Measurements from ENCODE around the gene TEX2. TPM values are rescaled to one million over a fixed set of nuclear protein-coding genes. Genes with fewer than 3 reads are reported as not detected.
A peak's percentile ranks its signal among the peaks of the same experiment; 100 is the strongest.

The TEX2 gene
- total and polyA plus RNA-seq, 2 donors (not counting 3 experiments of a cell fraction or from before 2014, with no cell fraction given) = 13.3 to 25.8 TPM

GRCh38 chr17:64152428-64153125 lies 110.5 kb downstream of the TEX2 start:
- Histone ChIP-seq H4K20me1 (replicated peaks; ENCODE audit: control insufficient read depth, extremely low read depth, insufficient read depth, low read length) (no peaks in the 10 kb centered on the region), H3K9ac (replicated peaks; ENCODE audit: extremely low read depth, insufficient read depth, low read length) (no peak overlapping the region), H3K27ac (ENCODE audit: insufficient read depth, low read depth, low read length) (peak overlapping the region; percentile 32), H3K9me3 (replicated peaks; ENCODE audit: control insufficient read depth, insufficient read depth, low read length) (no peaks in the 10 kb centered on the region), H2AFZ (ENCODE audit: low read depth, low read length) (no peak overlapping the region), H3K4me3 (replicated peaks in 1 of 3; ENCODE audit: insufficient read depth in 1 of 3, low read depth in 1 of 3, low read length in 3 of 3) (no peak overlapping the region), H3K4me2 (ENCODE audit: insufficient read depth, low read length) (no peak overlapping the region), H3K9me1 (replicated peaks; ENCODE audit: control insufficient read depth, extremely low read depth, insufficient read depth, low read length) (no peaks in the 10 kb centered on the region), H3K79me2 (ENCODE audit: control insufficient read depth, insufficient read depth, low read length) (no peaks in the 10 kb centered on the region), H3K36me3 (ENCODE audit: control insufficient read depth in 2 of 2, extremely low read depth in 1 of 2, insufficient read depth in 2 of 2, low read length in 2 of 2) (peaks cover 2 to 9% of the 10 kb centered on the region in 2 experiments), H3K4me1 (ENCODE audit: control insufficient read depth, extremely low read depth, insufficient read depth, low read length) (peaks cover 28% of the 10 kb centered on the region), H3K27me3 (ENCODE audit: control insufficient read depth in 2 of 2, insufficient read depth in 2 of 2, low read length in 2 of 2) (no peaks in the 10 kb centered on the region)
- CTCF ChIA-PET = interaction anchor here (0.7 to 1.7 kb wide), 5 partner anchors 18 to 130 kb away, joined by 3 to 6 read pairs (median 4); no protein-coding TSS in a partner anchor
- TF ChIP-seq, protein P1, sequence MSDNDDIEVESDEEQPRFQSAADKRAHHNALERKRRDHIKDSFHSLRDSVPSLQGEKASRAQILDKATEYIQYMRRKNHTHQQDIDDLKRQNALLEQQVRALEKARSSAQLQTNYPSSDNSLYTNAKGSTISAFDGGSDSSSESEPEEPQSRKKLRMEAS (IDR thresholded peaks at IDR 0.05; ENCODE audit: insufficient read depth, insufficient read length) = no peak
- TF ChIP-seq EZH2 (IDR thresholded peaks at IDR 0.05; ENCODE audit: borderline replicate concordance, low read depth, low read length, severe bottlenecking) = no peak
- TF ChIP-seq MYC (IDR thresholded peaks at IDR 0.05; ENCODE audit: low read depth, low read length) = no peak
- TF ChIP-seq, protein P2, sequence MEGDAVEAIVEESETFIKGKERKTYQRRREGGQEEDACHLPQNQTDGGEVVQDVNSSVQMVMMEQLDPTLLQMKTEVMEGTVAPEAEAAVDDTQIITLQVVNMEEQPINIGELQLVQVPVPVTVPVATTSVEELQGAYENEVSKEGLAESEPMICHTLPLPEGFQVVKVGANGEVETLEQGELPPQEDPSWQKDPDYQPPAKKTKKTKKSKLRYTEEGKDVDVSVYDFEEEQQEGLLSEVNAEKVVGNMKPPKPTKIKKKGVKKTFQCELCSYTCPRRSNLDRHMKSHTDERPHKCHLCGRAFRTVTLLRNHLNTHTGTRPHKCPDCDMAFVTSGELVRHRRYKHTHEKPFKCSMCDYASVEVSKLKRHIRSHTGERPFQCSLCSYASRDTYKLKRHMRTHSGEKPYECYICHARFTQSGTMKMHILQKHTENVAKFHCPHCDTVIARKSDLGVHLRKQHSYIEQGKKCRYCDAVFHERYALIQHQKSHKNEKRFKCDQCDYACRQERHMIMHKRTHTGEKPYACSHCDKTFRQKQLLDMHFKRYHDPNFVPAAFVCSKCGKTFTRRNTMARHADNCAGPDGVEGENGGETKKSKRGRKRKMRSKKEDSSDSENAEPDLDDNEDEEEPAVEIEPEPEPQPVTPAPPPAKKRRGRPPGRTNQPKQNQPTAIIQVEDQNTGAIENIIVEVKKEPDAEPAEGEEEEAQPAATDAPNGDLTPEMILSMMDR (IDR thresholded peaks at IDR 0.05; ENCODE audit: extremely low read depth in 1 of 2, insufficient read depth in 1 of 2, low read depth in 1 of 2, low read length in 2 of 2) = no peak
- TF ChIP-seq FOS (IDR thresholded peaks at IDR 0.05; ENCODE audit: borderline replicate concordance, insufficient read depth, low read length) = no peak
- TF ChIP-seq POLR2AphosphoS5 (IDR thresholded peaks at IDR 0.05; ENCODE audit: insufficient read depth, low read depth, low read length) = no peak
- TF ChIP-seq JUN (IDR thresholded peaks at IDR 0.05; ENCODE audit: borderline replicate concordance, insufficient read depth, insufficient read length, low read depth) = no peak
- no peak for TF ChIP-seq GATA2 (IDR thresholded peaks at IDR 0.05; ENCODE audit: insufficient read depth, insufficient read length, low read depth, low read length)
- TF ChIP-seq POLR2A (IDR thresholded peaks at IDR 0.05; ENCODE audit: low read depth, low read length) = no peak
- DNase-seq (ENCODE audit: low read depth, low spot score) (peak; percentile 96), FAIRE-seq (no peak)
- no TSS peak for BruUV-seq (replicated peaks)
- dilution Hi-C loops (cut with MboI; ENCODE audit: extremely low pct_ligation_motif_present, low sequenced_read_pairs) = no loop called here
- POLR2A ChIA-PET = no interaction called here
- intact Hi-C loops (cut with micrococcal nuclease) = no loop called here

All from endothelial cell of umbilical vein (primary cell).